Epithelial cell of proximal tubule (primary cell): ENCODE measurements around the gene DENND2D. TPM values are rescaled to one million over a fixed set of nuclear protein-coding genes. Genes with fewer than 3 reads are reported as not detected.

Experiments
- DNase-seq: peaks from one replicate; pipeline ENCODE4 v3.0.0-alpha.2; 2011; ENCODE audit warnings: low read depth
- H3K4me3 ChIP-seq: 2 replicates; pipeline ENCODE4 v1.5.1; 2011; ENCODE audit warnings: low read depth, mild to moderate bottlenecking, low read length
- total RNA-seq: library from RNA; depleted of rRNA; stranded (reverse); fragments of >200 nt; gene quantifications from 2 replicates; pipeline ENCODE4 v1.2.3, GENCODE V29; 2015
- TF ChIP-seq, protein P1 (sequence below): conservative IDR thresholded peaks from 2 replicates; pipeline ENCODE4 v1.5.1; 2012; ENCODE audit warnings: low read depth, mild to moderate bottlenecking, low read length

DENND2D gene
- total RNA-seq, 1 donor from 2014 or later, result 8.1 TPM

DNA sequence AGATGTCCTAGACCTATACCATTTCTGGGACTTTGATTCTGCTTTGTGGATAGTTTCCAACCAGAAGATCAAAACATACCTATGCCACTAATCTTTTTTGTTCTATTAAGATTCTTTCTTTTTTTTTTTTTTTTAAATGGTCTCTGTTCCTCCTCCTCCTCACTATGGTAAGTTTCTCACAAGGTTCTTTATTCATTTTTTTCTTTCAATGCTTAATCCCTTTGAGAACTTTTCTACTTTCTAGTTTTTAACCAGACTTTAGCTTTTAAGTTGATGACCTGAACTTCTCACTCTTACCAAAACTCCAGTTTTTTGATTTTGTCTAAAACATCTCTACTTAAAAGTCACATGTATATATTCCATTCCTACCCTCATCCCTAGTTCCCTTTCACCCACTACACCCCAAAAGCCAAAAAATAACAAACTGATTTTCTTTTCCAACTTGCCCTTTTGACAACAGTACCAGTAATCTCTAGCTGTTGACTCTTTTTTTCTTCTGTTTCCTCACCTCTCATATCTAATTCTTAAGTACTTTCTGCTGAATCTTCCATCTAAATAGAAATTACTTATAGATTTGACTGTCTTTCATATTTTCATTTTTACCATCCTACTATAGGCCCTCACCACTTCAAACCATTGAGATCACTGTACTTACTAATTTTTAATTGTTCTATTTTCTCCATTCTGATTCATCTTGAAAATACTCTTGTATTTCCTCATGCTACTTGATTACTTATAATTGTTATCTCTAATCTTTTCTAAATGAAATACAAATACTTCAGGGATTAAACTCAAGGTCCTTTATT is 54.3 kb downstream of the DENND2D start:
- no peak for DNase-seq
- TF ChIP-seq, protein P1, sequence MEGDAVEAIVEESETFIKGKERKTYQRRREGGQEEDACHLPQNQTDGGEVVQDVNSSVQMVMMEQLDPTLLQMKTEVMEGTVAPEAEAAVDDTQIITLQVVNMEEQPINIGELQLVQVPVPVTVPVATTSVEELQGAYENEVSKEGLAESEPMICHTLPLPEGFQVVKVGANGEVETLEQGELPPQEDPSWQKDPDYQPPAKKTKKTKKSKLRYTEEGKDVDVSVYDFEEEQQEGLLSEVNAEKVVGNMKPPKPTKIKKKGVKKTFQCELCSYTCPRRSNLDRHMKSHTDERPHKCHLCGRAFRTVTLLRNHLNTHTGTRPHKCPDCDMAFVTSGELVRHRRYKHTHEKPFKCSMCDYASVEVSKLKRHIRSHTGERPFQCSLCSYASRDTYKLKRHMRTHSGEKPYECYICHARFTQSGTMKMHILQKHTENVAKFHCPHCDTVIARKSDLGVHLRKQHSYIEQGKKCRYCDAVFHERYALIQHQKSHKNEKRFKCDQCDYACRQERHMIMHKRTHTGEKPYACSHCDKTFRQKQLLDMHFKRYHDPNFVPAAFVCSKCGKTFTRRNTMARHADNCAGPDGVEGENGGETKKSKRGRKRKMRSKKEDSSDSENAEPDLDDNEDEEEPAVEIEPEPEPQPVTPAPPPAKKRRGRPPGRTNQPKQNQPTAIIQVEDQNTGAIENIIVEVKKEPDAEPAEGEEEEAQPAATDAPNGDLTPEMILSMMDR, result no peak
- H3K4me3 ChIP-seq, result no peak overlapping the region

DNA sequence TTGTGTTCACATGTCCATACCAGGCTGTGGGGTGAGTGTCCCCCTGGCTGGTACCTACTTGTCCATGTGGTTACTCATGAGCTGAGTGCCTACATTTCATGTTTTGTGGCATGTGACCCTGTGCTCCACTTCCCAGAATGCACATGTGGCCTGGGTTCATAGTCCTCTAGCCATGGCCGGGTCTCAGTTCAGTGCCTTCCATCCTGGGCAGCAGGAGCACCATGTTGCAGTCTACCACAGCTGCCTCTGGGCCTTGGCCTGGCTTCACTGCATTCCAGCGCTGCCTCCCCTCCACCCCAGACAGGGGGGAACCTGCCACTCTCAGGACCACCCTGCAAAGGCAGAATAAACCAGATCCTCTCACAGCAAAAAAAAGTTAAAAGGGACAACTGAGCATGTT is 54.9 kb downstream of the DENND2D start:
- DNase-seq, result no peak
- no peak overlapping the region for H3K4me3 ChIP-seq
- TF ChIP-seq, protein P1, result no peak

DNA sequence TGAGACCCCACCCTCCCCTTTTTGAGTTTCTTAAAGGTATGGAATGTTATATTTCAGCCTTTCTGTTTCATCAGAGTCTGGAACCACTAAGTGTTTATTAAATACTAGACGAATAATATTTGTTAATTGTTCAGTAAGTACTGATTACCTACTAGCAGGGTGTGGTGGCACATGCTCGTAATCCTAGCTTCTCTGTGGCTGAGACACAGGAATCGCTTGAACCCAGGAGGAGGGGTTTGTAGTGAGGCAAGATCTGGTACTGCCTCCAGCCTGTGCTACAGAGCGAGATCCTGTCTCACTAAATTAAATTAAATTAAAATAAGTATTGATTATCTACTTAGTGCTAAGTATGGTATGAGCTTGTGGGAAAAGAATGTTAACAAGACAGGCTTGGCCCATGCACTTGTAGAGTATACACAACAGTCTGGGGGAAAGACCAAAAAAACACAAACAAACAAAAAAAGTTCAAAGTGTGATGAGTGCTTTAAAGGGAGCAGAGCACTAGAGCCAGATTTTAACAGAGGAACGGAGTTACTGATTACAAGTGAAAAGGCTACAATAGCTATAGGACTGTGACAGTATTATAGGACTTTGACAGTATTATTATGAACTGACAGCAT is 58.0 kb downstream of the DENND2D start:
- TF ChIP-seq, protein P1, result no peak
- DNase-seq, result no peak
- H3K4me3 ChIP-seq, result peak overlapping the region; percentile 95

GRCh38 chr1:111141245-111142220 is 58.9 kb downstream of the DENND2D start:
- no peak for DNase-seq
- TF ChIP-seq, protein P1, result no peak
- peak overlapping the region; percentile 95 for H3K4me3 ChIP-seq

GRCh38 chr1:111140680-111140967 is 59.8 kb downstream of the DENND2D start:
- TF ChIP-seq, protein P1, result no peak
- peak overlapping the region; percentile 95 for H3K4me3 ChIP-seq
- DNase-seq, result no peak

DNA sequence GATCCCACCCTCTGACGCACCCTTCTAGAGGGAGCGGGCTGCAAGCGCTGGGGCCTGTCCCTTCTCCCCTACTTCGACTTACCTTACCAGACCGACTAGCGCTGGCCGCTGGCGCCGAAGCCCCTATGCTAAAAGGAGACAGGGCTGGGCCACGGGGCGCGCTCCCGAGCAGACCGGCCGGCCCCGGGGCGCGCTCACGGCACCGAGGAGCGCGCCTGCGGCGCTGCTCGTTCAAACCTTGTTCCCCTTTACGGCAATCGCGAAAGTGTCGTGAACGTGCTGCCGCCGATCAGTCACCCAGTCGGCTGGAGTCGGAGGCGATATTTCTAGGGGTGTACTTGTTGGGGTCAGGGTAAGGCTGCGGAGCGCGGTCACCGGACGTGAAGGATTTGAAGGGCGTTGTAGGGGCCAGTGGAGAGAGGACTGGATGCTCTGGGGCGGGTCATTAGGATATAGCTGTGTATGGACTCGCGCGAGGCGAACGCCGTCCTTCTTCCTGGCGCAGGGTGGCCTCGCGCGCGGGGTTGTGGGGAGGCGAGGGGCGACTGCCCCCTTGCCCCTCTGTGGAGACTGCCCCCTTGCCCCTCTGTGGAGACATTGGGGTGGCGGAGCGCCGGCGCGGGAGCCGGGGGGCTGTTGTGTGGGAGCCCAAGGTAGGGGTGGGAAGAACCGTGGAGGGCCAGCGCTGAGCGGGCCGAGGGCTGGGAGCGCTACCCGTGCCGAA is 60.3 kb downstream of the DENND2D start, which contains the start of the genes CEPT1 and DRAM2:
TSS of gene CEPT1 (plus strand) at position 268 of the 724 bp plus-strand sequence. CDS start 7,492 bp downstream, outside the sequence.
TSS of gene DRAM2 (minus strand) at position 138 of the 724 bp plus-strand sequence. CDS start 8,539 bp downstream, outside the sequence.
- TF ChIP-seq, protein P1, result no peak
- peak within 1 kb of the TSS; percentile 95 for H3K4me3 ChIP-seq
- peak; percentile 68 for DNase-seq
